ENCODE data around the gene NCOA7.

Gene NCOA7

GRCh38 chr6:125754566-125754965, 36.2 kb upstream of the NCOA7 start:
- no peak for DNase-seq (ENCODE audit: low read depth)
- H3K4me3 ChIP-seq (ENCODE audit: low read length), result no peak overlapping the region
- TF ChIP-seq CTCF (conservative IDR thresholded peaks at IDR 0.05; ENCODE audit: low read depth, low read length), result no peak

GRCh38 chr6:125759184-125759902, 31.4 kb upstream of the NCOA7 start:
- TF ChIP-seq CTCF (conservative IDR thresholded peaks at IDR 0.05; ENCODE audit: low read depth, low read length), result peak; percentile 23
- DNase-seq (ENCODE audit: low read depth), result no peak
- no peak overlapping the region for H3K4me3 ChIP-seq (ENCODE audit: low read length)

GRCh38 chr6:125759959-125760457, 30.8 kb upstream of the NCOA7 start:
- no peak for TF ChIP-seq CTCF (conservative IDR thresholded peaks at IDR 0.05; ENCODE audit: low read depth, low read length)
- no peak overlapping the region for H3K4me3 ChIP-seq (ENCODE audit: low read length)
- no peak for DNase-seq (ENCODE audit: low read depth)

- no peak overlapping the region for H3K4me3 ChIP-seq (ENCODE audit: low read length)
- no peak for DNase-seq (ENCODE audit: low read depth)
- no peak for TF ChIP-seq CTCF (conservative IDR thresholded peaks at IDR 0.05; ENCODE audit: low read depth, low read length)
Measured at GRCh38 chr6:125764121-125764671, 26.6 kb upstream of the NCOA7 start.

GRCh38 chr6:125765944-125766343, 24.8 kb upstream of the NCOA7 start:
- no peak for TF ChIP-seq CTCF (conservative IDR thresholded peaks at IDR 0.05; ENCODE audit: low read depth, low read length)
- DNase-seq (ENCODE audit: low read depth), result no peak
- no peak overlapping the region for H3K4me3 ChIP-seq (ENCODE audit: low read length)

GRCh38 chr6:125766641-125767040, 24.1 kb upstream of the NCOA7 start:
- H3K4me3 ChIP-seq (ENCODE audit: low read length), result no peak overlapping the region
- TF ChIP-seq CTCF (conservative IDR thresholded peaks at IDR 0.05; ENCODE audit: low read depth, low read length), result no peak
- DNase-seq (ENCODE audit: low read depth), result no peak

Data from retinal pigment epithelial cell (primary cell).